HG03025 (cell line): ENCODE measurements around the gene CACNA1D.

Experiments used
- ATAC-seq: cut with Tn5 transposase; IDR thresholded peaks from one replicate; pipeline ENCODE4 v1.9.1; 2021; ENCODE audit warnings: mild to moderate bottlenecking, moderate library complexity; ENCODE audit not compliant: unreplicated experiment, low FRiP score

Gene CACNA1D

DNA sequence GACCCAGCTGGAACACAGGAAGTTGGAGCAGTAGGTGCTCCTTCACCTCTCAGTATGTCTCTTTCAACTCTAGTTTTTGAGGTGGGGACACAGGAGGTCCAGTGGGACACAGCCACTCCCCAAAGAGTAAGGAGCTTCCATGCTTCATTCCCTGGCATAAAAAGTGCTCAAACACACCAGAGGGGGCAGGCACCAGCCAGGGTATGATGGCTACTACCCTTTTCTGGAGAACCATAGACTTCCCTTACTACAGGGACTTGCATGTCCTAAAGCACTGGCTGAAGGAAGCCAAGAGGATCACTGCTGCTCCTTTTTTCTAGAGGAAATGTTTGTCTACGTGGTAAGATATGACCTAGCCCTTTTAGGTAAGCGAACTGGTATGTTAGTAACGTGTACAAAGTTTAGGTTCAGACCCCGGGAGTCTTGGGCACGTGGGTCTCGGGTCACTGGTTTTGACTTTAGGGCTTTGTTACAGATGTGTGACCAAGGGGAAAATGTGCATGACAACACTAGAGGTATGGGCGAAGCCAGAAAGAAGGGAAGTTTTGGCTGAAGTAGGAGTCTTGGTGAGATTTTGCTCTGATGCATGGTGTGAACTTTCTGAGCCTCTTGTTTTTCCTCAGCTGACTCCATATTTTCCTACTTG, 363.8 kb downstream of the CACNA1D start:
- ATAC-seq, result no peak

DNA sequence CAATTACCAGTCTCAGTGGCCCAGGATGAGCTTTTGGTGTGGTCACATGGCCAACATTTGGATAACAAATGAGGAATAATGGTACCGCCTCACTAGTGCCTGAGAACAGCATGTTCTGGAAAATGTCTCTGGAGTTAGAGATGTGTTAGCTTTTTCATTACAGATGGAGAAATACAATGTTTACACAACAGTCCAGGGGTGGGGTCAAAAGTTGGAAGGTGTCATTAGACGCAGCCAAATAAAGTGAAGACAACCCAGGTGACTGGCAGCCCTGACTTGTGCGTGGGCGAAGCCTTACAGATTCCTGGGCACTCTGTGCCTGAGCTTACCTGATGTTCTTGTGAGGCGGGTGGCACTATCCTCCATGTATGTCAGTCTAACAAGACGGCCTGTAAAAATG, 364.8 kb downstream of the CACNA1D start:
- no peak for ATAC-seq

DNA sequence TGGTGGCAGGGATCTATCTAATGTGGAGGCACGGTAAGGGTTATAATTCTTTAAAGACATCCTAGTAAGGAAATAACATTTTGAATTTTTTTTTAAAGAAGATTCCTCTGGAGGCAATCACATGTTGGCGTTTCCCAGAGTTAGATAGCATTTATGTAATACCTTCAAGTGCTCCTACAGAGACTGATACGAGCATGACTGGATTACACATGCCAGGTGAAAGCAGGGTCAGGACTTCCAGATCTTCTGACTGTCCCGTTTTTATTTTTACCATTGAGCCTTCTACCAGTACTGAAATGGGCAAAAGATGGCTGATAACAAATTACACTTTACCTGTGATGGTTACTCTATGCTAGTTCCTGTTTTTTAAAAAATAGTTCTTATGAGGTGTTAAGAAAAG, 365.8 kb downstream of the CACNA1D start:
- ATAC-seq, result no peak

DNA sequence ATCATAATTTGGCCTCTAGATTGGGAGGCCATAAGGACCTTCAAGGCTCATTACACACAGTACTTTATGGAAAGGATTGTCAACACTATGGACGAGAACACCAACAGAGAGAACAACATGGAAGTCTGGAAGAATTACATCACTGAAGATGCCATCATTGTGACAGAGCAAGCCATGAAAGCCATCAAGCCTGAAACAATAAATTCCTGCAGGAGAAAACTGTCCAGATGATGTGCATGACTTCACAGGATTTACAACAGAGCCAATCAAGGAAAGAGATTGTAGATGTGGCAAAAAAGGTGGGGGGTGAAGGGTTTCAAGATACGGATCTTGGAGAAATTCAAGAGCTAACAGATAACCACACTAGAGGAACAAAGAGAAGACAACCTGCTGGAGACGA, 367.8 kb downstream of the CACNA1D start:
- no peak for ATAC-seq

DNA sequence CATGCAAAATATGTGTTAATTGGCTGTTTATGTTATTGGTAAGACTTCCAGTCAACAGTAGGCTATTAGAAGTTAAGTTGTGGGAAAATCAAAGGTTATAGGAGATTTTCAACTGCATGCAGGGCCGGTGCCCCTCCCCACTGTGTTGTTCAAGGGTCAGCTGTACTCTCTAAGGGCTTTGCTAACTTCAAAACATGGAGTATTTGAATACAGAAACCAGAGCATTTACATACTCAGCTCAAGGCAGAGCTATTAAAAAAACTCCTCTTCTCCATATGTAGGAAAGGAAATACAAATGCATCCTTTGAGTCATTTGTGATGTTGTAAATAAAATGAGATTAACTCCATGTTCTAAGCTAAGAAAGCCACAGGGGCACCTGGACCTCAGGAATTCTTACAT, 368.7 kb downstream of the CACNA1D start:
- ATAC-seq, result no peak
